HuH-7 (cell line): ENCODE measurements around the gene NF2.

Source experiments
- DNase-seq: peaks from one replicate; pipeline ENCODE4 v3.0.0; 2011; ENCODE audit warnings: low spot score

The NF2 gene

DNA sequence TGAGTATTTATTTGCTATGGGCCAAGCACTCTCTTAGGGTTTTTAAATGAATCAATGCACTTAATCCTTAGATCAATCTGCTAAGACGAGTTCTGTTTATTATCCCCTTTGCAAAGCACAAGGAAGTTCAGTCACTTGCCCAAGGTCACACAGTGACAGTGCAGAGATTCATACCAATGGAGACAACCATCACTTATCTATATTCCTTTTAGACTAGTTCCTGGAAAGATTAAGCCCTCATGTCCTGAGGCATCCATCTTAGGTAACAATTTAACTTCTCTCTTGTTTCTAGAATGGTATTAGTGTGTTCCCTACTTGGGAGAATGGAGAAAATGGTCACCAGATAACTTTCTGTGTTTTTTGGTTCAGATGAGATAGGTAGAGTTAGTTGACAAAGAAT is 28.3 kb downstream of the NF2 start:
- DNase-seq, result no peak

DNA sequence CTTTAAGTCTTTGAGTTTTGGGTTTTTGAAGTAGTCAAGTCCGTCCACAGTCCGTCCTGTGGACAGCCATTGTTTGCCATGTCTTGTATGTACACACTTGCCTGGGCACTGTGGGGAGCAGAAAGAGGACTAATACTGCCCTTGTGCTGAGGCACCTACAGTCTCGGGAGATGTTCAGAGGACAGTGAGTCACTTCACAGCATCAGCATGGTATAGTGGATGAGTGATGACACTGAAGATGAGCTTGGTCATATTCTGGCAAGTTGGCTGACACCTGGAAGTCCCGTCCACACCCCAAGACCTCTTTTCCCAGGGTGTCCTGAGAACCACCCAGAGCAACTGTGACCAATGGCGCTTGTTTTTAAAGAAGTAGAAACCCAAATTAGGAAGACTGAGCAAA is 29.2 kb downstream of the NF2 start:
- DNase-seq, result no peak

DNA sequence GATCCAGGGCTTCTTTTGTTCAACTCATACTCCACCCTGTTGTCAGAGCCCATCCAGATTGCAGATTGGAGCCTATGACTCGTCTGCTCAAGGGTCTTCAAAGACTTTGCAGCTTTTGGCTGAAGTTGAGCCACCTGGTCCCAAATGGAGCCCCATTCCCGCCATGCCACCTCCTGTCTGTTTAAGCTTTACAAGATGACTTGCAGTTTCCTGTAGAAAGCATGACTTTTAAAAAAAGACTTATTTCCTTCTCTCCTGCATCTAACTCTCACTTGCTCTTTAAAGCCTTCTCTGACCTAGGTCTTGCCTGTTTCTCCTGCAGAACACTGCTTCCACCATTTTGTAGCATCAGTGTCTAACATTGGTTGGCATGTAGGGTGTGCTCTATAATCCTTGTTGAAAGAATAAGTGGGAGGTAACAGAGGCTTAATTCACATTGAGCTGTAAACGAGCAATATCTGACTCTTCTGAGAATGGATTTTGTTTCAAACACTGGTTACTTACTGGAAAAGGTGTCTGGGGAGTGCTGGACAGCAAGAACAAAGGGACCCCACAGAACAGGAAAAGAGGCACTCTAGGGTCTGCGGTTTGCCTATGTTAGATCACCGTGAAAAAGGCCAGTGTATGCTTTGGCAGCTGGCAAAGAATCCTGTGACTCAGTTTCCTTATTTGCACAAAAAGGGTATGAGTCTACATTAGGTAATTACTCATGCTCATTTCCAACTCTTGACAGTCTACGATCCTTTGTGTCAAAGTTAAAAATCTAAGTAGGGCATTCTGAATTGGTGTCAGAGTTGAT is 30.3 kb downstream of the NF2 start:
- DNase-seq, result no peak

DNA sequence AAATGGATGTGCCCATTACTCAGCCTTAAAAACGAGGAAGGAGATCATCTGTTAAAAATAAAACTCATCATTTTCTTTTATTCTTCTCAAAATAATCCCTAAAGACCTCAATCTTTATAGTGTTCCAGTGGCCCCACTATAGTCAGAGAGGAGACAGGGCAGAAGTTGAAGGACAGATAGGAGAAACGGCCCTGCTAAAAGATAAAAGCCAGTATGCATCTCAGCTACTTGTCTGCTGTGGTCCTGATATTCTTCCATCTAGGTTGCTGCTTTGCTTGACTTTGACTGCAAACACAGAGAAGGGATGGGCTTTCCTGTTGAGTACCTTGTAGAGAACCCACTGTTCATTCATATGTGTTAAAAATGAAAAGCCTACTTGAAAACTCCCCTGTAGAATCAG is 31.4 kb downstream of the NF2 start:
- DNase-seq, result no peak

DNA sequence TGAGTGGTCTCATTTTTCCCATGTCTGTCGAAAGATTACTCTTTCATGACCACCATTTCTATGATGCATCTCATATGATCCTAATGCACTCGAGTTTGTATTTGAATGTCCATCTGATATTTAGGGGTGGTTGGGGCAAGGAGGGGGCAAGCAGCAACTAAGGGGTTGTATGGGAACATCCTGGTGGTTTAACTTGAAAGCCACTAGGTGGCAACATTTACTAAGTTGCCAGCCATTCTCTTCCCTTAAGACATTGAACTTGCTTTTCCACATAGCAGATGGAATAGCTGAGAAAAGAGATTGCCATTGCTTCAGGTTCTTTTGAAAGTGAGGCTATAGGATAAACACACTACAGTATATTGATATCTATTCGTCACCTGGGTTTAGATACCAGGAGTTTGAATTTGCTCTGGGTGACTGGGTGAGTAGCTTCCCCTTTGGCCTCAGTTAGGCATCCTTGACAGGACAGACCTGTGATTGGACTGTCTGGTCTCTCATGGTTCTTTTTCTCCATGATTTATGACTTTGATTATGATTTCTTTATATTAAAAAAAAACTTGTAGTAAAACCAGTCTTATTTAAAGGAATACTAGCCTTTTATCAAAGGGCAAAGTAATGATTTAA is 32.4 kb downstream of the NF2 start:
- peak; percentile 59 for DNase-seq

DNA sequence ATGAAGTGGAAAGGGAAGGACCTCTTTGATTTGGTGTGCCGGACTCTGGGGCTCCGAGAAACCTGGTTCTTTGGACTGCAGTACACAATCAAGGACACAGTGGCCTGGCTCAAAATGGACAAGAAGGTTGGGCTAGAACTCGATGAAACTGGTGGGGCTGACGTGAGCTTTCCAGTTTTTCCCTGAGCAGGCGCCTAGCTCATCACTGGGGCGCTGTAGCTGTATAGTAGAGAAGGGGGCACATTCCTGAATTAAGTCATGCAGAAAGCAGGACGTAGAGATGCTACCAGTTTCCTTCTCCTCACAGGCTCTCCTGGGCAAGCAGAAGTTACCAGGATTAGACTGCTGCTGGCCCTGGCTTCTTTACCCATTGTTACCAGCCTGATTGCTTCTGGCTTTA is 33.3 kb downstream of the NF2 start:
- no peak for DNase-seq

DNA sequence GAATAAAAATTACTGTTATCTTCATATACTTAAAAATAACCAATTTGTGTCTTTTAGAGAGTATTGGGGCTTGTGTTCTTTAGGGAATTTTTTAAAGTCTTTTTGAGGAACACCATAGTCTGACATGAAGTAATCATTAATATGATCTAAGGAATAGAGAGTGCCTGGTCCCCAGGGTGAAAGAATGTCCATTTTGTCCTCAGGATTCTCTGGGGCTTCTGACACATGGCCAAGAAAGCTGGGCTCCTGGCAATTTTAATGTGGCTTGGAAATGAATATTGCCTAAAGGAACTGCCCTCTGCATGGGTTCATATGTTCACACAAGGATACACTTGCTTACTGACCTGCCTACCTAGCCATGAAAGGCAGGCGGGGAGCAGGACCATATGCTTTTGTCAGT is 33.7 kb downstream of the NF2 start:
- no peak for DNase-seq

DNA sequence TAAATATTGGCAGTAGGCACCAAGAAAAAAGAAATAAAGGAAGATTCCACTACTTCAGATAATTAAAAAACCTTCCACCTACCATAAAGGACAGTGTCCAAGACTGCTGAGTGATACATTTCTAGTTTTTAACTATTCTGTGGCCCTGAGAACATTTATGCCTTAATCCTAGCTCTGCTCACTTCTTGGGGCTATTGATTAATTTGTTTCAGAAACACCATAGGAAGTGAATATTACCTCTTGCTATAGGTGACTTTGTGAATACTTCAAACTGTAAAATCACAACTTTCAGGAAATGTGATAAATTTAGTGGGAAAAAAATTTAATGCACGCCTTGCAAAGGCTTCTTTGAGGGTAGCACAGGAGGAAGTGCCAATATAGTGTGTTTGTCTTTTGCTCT is 35.2 kb downstream of the NF2 start:
- no peak for DNase-seq

DNA sequence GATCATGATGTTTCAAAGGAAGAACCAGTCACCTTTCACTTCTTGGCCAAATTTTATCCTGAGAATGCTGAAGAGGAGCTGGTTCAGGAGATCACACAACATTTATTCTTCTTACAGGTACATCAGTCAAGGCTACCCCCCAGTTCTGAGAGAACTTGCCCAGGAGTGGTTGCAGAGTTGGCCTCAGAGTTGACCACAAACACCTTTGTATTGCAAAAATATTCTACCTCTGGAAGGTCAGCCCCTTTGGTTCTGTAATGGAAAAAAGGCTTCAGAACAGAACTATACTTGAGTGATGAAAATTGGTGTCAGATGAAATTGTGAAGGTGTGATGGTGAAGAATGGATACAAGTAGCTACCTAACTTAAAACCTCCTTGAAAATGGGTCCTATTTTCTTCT is 35.7 kb downstream of the NF2 start:
- no peak for DNase-seq

DNA sequence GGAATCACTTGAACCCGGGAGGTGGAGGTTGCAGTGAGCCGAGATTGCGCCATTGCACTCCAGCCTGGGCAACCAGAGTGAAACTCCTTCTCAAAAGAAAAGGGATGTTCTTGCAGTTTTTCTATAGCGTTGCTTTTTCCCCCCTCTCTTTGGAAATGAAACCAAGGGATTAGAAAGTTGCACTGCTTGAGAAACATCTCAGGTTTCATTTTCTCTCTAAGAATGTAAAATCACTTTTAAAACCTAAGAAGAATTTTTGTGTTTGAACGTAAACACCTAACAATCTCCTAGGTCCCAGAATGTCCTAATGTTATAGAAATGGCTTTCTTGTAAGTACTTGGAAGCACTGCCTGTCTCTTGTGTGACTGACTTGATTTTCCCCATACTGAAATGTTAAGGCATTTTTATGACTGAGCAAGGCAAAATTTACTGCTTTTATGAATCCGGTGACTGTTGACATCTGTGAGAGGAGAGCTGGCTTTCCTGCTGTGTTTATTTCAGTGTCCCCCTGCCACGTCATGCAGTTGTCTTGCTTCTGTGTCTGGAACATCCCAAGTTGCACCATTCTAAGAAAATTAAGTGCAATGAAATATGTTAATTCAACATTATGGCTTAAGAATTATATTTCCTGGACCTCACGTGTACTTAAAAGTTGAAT is 37.7 kb downstream of the NF2 start:
- no peak for DNase-seq

DNA sequence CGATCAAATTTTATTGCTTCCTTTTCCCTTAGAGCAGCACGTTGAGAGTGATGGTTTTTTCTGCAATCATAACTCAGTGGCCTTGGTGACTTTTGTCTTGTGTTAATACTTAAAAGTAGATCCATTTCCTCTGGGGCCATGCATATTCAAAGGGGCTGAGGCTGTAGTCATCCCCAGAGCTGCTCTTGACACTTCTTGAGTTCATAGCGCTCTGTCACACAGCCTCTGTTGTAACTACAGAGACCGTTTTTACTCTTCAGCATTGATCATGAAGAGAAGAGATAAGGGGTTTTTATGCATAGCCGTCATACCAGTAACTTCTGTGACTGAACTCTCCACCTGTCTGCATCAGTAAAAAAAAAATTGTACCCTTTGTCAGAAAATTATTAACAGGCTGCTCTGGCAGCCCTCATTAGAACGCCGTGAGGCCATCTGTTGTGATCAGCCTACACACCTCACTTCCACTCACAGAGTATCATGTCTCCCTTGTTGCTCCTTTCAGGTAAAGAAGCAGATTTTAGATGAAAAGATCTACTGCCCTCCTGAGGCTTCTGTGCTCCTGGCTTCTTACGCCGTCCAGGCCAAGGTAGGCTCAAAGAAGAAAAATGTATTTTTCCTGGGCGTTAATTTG is 38.4 kb downstream of the NF2 start:
- DNase-seq, result no peak

DNA sequence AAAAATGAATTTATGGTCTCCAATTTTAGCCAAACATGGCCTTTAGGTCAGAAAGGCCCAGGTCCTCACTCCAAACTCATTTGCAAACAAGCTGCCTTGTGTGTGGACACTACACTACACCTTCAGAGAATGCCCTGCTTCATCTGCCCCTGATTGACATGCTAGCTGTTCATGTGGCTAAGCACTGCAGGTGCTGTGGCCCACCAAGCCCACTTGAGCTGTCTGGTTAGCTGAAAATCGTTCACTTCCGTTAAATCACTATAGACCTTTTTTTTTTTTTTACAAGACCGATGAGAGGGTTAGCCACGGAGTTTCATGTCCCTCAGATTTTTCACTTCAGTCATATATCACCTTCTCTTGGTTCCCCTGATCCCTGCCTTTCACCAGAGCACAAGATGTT is 39.3 kb downstream of the NF2 start:
- no peak for DNase-seq

DNA sequence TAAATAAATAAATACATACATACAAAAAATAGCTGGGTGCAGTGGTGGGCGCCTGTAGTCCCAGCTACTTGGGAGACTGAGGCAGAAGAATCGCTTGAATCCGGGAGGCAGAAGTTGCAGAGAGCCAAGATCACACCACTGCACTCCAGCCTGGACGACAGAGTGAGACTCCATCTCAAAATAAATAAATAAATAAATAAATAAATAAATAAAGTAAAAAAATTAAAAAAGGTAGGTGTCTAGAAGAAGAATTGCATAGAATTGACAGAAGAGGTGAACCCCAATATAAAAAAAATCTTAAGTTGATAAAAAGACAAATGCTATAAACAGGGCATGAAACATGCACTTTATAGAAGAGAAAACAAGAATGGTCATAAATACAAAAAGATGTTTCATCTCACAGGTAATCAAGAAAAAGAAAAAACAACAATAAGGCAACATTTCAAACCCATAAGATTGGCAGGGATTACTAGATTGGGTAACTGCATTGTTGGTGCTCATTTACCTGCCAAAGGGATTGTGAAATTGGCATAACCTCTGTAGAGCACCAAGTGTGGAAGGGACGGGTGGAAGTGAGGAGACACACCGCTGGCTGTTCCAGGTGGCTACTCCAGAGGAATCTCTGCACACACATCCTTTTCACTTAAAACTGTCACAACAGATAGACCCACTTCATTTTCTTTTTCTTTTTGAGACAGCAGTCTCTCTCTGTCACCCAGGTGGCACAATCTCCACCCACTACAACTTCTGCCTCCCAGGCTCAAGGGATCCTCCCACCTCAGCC is 44.7 kb downstream of the NF2 start:
- DNase-seq, result peak; percentile 34

DNA sequence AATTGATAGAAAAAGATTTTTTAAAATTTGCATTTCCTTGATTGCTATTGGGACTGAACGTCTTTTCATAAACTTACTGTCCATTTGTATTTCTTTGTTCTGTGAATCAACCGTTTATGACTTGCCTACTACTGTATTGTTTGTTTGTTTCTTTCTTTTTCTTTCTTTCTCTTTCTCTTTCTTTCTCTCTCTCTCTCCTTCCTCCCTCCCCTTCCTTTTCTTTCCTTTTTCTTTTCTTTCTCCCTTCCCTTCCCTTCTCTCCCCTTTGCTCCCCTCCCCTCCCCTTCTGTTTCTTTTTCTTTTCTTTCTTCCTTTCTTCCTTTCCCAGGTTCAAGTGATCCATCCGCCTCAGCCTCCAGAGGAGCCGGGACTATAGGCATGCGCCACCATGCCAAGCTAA is 46.9 kb downstream of the NF2 start:
- DNase-seq, result no peak

DNA sequence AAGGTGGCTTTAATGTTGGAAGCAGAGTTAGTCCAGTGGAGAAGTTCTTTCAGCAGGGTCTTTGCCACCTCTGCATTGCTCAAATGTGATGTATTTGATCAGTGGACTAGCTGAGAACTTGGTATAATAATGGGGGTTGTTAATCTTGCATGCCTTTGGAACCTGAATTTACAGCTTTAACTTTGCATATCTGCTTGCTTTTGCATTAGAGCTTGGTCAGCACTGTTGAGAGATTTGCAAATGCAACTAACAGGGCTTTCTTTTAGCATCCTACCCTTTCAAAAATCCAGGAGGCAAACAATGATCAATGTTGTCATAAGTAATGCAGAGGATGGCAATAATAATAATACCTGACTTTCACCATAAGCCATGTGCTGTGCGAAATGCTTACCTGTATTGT is 48.2 kb downstream of the NF2 start:
- no peak for DNase-seq

DNA sequence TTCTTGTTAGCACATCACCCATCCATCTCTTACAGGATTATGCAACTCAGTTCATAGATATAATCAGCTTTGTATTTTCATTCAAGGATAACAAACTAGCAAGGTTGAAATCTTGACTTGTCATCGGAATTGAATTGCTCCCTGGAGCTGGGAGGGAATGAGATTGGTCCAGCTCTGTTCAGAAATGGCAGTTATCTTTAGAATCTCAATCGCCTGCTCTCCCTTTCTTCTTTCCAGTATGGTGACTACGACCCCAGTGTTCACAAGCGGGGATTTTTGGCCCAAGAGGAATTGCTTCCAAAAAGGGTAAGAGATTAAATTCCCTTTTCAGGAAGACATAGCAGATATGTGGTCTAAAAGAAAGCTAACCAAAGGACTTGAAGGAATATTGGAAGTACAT is 51.0 kb downstream of the NF2 start:
- DNase-seq, result no peak

DNA sequence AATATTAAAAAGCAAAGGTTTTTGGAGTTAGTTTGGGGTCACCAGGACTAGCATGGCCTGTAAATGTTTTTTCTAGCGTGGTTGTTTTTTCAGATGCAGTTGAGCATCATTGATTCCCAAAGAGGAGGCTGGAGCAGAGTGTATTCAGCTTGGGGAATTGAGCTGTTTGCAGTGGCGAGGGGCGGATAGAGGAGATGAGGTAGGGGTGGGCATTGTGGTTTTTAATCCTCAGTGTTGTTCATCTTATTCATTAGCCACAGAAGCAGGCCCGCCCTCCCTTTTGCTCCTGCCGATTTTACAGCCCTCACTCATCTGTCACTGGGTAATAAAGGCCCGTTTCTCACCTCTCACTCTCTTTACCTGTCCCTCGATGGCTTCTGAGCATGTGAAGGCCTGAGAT is 51.4 kb downstream of the NF2 start:
- no peak for DNase-seq

DNA sequence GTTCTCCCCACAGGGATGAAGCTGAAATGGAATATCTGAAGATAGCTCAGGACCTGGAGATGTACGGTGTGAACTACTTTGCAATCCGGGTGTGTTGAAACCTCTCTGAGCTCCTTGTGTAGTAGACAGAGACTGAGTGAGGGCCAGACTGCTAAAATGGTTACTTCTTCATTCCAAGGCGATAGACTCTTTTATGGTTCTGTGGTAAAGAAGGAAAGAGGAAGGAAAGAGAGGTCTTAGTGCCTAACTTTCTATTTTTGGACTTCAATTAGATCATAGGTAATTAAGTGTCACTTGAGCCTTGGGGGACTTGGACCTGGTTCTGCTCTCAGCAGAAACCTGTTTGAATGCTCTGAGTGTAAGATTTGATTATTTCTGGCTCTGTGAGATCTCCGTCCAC is 54.7 kb downstream of the NF2 start:
- DNase-seq, result no peak

DNA sequence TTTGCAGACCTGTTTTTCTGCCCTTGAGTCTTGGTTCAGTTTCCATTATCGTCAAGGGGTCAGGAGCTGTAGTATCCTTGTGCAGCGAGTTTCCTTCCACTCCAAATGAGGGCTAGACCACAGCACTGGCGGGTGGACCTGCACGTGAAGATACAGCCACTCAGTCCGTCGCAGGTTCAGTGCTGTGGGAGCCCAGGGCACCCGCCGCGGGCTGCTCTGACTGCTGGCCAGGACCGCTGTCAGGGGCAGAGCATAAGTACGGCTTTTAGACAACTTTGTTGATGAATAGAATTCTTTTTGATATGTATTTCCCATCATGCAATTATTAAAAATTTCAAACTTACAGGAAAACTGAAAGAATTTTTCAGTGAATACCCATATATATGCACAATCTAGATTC is 56.6 kb downstream of the NF2 start:
- no peak for DNase-seq

DNA sequence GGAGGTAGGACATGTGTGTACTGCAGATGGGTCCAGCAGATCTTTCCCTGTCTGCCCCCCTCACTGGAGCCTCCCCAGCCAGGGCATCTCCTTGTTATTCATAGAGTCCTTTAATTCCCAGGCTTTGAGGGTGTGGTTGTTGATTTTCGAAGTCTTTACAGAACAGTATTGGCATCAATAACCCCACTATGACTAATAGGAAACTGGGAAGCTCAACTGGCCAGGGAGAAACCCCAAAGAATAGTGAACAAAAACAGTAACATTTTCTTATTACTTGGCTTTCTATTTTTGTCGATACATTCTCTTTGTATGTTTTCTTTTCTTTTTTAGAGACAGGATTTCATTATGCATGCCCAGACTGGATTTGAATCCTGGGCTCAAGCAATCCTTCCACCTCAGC is 57.9 kb downstream of the NF2 start:
- DNase-seq, result no peak

DNA sequence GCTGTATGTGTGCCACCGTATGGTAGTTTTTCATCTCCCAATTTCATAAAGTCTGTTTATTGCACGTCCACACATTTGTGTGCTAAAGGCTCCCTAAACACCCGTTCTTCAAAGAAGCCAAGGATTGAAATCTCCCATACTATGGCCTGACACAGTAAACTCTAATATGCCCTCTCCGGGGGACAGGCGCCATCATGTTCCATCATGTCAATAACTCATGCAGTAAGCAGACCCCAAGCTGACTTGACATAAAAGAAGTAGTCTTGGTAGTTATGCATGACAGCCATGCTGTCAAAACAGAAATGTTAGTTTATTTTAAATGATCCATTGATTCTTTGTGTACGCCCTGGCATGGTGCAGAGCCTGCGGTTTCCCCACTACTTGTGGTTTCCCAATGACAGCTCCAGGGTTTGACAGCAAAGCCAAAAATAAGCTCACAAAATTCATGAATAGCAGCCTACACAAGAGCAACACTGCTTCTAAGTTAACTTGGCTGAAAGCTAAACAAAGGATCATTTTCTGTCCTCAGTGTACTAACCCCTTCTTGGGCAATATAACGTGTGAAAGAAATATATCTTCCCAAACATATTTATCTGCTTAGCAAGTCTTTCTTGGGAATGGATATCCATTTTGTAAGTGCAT is 59.9 kb downstream of the NF2 start:
- no peak for DNase-seq

DNA sequence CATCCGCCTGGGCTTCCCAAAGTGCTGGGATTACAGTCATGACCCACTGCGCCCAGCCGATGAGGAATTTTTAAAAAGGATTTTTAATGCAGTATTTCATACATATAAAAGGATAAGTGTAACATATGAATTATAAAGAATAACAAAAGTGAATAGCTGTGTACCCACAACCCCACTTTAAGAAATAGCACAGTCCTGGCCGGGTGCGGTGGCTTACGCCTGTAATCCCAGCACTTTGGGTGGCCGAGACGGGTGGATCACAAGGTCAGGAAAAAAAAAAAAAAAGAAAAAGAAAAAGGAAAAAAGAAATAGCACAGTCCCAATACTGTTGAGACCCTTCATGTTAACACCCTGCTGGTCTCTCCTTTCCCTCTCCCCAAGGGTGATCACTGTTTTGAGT is 62.1 kb downstream of the NF2 start:
- DNase-seq, result no peak
